Measurements from ENCODE around the gene ZC3H4.

GRCh38 chr19:47096721-47097120 lies 16.9 kb downstream of the ZC3H4 start:
- TF ChIP-seq CTCF (conservative IDR thresholded peaks at IDR 0.05) (no peak), EZH2 (IDR thresholded peaks at IDR 0.05; ENCODE audit: low read depth) (no peak)

All from PC-9 (cell line).